HG03439 (cell line): ENCODE measurements around the gene MAT1A.
A peak's percentile ranks its signal among the peaks of the same experiment; 100 is the strongest.
"Not testable (repeated sequence)": the region's sequence is repeated elsewhere in the genome, so short reads cannot be mapped to it uniquely, and the experiment has no call there.

ENCODE experiments used
- ATAC-seq: cut with Tn5 transposase; IDR thresholded peaks from one replicate; pipeline ENCODE4 v1.9.1; 2021; ENCODE audit warnings: mild to moderate bottlenecking, moderate library complexity; ENCODE audit not compliant: unreplicated experiment

Gene MAT1A

GRCh38 chr10:80265740-80266512 lies 23.5 kb downstream of the MAT1A start:
- ATAC-seq, result no peak

GRCh38 chr10:80264081-80265056 lies 25.1 kb downstream of the MAT1A start:
- no peak for ATAC-seq

- no peak for ATAC-seq
Measured at GRCh38 chr10:80261316-80262030, 28.0 kb downstream of the MAT1A start.

GRCh38 chr10:80260295-80261243 lies 28.9 kb downstream of the MAT1A start:
- no peak for ATAC-seq

GRCh38 chr10:80259405-80259871 lies 30.0 kb downstream of the MAT1A start:
- ATAC-seq, result no peak

- not testable (repeated sequence) for ATAC-seq
Measured at GRCh38 chr10:80256798-80257197, 32.7 kb downstream of the MAT1A start.

- ATAC-seq, result not testable (repeated sequence)
Measured at GRCh38 chr10:80254726-80255125, 34.7 kb downstream of the MAT1A start.

- not testable (repeated sequence) for ATAC-seq
Measured at GRCh38 chr10:80253963-80254271, 35.5 kb downstream of the MAT1A start.

- peak; percentile 46 for ATAC-seq
Measured at GRCh38 chr10:80253266-80253962, 36.0 kb downstream of the MAT1A start.

GRCh38 chr10:80252296-80252887 lies 37.1 kb downstream of the MAT1A start:
- ATAC-seq, result no peak

- ATAC-seq, result not testable (repeated sequence)
Measured at GRCh38 chr10:80251703-80252280, 37.7 kb downstream of the MAT1A start.

GRCh38 chr10:80250399-80250798 lies 39.1 kb downstream of the MAT1A start:
- ATAC-seq, result peak; percentile 43

- ATAC-seq, result not testable (repeated sequence)
Measured at GRCh38 chr10:80249906-80250305, 39.6 kb downstream of the MAT1A start.

GRCh38 chr10:80247611-80248010 lies 41.8 kb downstream of the MAT1A start:
- ATAC-seq, result not testable (repeated sequence)

- not testable (repeated sequence) for ATAC-seq
Measured at GRCh38 chr10:80244371-80244770, 45.1 kb downstream of the MAT1A start.

- not testable (repeated sequence) for ATAC-seq
Measured at GRCh38 chr10:80242341-80242740, 47.1 kb downstream of the MAT1A start.

GRCh38 chr10:80236457-80236856 lies 53.0 kb downstream of the MAT1A start:
- not testable (repeated sequence) for ATAC-seq
